ENCODE results near the gene TPRN. TPM values are rescaled to one million over a fixed set of nuclear protein-coding genes. Genes with fewer than 3 reads are reported as not detected.

Gene TPRN
- total and polyA plus RNA-seq, 2 of the 4 experiments (the other 2 are of a cell fraction), result 1.8 to 5.3 TPM

DNA sequence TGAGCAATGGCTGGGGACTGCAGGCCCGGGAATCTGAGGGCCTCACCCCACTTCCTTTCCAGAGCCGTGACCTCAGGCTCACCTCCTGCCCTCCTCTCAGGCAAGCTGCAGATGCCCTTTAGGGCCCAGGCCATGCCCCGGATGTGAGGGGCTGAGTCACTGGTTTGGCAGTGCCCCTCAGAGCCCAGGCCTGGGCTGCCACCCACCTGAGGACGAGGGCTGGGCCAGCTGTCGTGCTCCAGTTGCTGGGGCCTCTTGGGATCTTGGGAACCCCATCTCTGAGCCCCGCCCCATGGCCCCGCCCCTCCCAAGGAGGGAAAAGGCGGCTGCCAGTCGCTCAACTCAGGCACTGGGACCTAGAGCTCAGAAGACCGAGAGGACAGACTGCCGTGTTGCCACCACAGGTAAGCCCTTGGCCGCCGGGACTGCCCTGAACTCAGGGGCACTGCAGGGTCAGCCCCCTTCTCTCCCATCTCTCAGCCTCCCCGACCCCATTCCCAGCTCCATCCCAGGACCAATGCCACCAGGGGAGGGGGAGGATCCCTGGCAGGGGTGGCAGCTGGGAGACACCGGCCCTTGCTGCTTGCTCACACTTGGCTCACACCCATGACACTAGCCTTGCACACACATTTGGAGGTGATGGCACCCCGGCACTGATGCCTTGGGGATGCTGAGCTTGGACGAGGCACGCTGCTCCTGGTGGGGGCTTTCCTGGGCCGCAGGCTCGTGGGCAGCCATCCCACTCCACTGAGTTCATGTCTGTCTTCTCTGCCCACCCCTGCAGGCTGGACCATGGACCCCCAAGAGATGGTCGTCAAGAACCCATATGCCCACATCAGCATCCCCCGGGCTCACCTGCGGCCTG lies 24.5 kb upstream of the TPRN start, which contains the start of gene CYSRT1 (continued):
- TF ChIP-seq MAFK (IDR thresholded peaks at IDR 0.05; ENCODE audit: low read depth, low read length) (no peak), RCOR1 (IDR thresholded peaks at IDR 0.05; ENCODE audit: insufficient replicate concordance, low read length) (no peak)
